ENCODE measurements around the gene SERPINA1.
"Not testable (repeated sequence)": the region's sequence is repeated elsewhere in the genome, so short reads cannot be mapped to it uniquely, and the experiment has no call there.

The SERPINA1 gene

DNA sequence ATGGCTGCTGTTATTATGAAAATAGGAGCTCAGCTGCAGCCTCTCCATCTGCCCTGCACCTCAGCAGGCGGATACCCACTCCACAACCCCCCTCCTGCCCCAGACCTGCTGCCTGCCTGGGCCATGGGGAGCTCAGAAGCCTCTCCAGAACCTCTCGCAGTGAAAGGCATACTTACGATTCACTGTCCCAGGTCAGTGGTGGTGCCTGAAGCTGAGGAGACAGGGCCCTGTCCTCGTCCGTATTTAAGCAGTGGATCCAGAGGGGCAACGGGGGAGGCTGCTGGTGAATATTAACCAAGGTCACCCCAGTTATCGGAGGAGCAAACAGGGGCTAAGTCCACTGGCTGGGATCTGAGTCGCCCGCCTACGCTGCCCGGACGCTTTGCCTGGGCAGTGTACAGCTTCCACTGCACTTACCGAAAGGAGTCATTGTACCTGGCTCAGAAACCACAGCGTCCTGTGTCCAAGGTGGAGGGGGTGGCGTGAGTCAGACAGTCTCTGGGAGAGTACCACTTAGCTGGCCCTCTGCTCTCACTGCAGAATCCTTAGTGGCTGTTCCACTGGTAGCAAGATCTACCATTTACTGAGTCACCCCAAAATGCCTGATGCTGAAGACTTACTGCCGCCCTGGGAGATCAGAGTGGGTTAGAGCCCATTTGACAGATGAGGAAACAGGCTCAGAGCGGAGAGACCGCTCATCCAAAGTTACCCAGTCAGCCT, at the start of gene SERPINA1:
TSS of gene SERPINA1 (minus strand) at position 219 of the 720 bp plus-strand sequence. CDS start 5,365 bp downstream, outside the sequence.
- DNase-seq (ENCODE audit: low spot score), result no peak

DNA sequence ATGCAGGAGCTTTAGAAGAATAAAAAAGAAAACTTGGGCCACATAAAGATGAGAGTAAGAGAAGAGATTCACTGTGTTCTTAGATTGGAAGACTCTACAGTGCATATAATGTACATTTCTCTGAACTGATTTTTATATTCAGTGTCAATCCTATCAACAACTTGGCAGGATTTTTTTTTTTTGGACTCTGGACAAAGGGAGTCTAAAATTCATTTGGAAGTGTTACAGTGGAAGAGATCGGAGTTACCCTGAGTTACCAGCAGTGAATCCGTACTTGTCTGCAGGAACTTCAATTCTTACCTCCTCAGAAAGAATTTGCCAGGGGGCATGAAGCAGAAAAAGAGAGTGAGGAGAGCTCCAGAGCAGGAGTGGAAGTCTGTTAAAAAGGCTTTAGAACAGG, 40.2 kb upstream of the SERPINA1 start:
- DNase-seq (ENCODE audit: low spot score), result no peak

DNA sequence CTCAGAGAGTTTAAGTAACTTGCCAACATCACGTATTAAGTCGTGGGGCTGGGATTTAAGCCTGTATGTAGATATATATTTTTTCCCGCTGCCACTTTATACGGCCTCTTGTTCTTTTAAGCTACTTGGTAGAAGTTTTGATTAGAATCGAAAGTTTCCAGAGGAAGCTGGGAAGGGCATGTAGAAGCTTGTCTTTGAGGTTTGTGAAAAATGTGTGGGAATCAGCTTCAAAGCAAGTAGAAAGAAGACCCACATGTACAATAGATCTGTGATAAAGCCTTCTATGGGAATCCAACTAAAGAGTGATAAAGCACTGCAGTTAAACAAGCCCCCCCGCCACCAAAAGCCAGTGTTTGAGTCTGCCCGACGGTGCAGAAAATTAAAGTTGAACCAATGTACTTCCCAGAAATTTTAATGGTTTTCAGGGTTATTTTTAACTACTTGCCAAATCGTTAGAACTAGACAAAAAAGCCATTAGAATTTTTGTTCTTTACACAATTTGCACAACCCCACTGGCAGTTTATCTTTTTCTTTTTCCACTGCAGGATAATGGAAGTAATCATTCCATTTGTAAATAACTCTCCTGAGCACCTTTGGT, 38.7 kb upstream of the SERPINA1 start:
- DNase-seq (ENCODE audit: low spot score), result no peak

DNA sequence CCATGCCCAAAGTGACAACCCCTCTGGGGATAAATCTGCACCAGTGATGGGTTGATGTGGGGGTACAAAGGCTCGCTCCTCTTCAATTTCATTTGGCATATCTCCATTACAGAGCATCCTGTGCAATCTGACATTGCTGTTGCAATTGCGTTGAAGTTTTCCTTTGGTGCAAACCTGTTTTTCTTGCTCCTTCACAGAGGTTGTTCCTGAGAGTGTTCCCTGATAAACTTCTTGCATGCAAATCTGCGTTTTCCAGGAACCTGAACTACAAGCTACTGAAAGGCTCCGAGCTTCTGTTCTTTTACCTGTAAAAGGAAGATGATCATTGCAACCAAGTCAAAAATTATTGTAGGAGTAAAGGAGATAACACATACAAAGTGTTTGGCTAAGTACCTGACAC, 38.1 kb upstream of the SERPINA1 start:
- DNase-seq (ENCODE audit: low spot score), result no peak

DNA sequence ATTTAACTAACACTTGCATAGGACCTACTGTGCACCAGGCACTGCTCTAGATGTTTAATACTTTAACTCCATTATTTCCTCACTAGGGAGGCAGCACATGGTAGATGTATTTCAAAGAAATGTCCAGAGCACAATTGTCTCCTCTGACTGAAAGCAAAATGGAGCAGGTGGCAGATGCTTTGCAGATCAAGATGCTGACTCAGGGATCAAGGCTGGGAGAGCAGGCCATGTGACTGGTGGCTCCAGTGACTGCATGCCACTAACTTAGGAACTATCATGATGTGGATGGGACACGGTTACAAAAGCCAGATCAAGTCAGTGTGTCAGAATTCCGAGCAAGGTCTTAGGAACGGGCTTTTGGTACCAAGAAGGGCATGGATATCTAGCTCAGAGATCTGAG, 36.0 kb upstream of the SERPINA1 start:
- no peak for DNase-seq (ENCODE audit: low spot score)

DNA sequence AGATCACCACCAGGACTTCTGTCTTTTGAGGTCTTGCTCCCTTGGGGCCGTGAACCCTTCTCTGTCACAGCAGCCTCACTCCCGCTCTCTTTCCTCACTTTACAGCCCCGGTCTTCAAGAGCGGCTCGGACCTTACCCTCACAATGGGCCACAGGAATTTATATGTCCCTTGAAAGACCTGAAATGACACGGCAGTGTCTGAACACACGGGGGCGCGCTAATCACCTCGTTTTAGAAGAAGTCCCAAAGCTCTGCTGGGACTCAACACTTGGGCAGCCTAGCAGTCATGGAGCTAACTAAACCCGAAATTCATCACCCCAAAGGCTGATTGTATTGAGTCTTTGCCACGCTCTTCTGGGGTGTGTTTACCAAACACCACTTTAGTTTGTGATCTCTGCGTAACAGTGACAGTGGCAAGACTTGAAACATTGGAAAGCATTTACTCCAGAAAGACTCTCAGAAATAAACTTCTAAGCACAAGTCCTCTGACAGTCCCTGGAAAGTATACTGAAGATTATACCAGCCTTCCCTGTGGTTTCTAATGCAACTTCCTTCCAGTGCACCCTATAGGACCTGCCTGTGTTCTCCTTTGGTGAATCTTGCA, 35.2 kb upstream of the SERPINA1 start:
- DNase-seq (ENCODE audit: low spot score), result peak; percentile 73

DNA sequence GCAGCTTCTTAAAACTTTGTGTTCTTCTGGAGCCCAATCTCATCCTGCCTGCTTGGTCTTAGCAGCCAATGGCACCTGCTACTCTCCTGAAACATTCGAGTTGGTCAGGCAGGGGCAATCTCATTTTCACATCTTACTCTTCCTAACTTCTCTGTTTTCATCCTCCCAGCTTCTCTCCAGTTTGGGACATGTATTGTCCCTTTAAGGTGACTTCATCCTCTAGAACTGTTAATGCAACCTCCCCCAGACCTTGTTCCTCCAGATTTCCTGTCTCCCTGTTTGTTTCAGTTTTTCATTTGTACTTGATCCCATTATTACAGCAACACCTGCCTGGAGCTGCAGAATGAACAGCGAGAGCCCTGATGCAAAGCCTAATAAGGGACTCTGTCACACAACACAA, 32.9 kb upstream of the SERPINA1 start:
- DNase-seq (ENCODE audit: low spot score), result no peak

DNA sequence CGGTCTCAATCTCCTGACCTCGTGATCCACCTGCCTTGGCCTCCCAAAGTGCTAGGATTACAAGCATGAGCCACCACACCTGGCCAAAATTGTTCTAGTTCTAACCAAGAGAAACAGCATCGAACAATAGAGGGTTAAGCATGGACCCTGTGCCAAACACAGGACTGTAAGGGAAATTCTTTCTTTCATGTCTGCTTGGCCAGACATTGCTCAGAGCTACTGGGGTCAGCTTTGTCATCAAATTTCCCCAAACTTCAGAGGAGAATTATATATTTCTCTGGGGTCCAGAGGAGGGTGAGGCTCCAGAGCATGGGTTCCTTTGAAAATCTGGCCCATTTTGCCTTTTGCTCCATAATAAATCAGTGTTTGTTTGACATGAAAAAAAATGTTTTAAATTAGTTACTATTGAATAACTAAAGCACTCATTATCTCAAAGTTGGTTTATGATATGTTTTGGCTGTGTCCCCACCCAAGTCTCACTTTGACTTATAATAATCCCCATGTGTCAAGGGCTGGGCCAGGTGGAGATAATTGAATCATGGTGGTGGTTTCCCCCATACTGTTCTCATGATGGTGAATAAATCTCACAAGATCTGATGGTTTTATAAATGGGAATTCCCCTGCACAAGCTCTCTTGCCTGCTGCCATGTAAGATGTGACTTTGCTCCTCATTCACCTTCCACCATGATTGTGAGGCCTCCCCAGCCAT, 29.2 kb upstream of the SERPINA1 start:
- DNase-seq (ENCODE audit: low spot score), result not testable (repeated sequence)

DNA sequence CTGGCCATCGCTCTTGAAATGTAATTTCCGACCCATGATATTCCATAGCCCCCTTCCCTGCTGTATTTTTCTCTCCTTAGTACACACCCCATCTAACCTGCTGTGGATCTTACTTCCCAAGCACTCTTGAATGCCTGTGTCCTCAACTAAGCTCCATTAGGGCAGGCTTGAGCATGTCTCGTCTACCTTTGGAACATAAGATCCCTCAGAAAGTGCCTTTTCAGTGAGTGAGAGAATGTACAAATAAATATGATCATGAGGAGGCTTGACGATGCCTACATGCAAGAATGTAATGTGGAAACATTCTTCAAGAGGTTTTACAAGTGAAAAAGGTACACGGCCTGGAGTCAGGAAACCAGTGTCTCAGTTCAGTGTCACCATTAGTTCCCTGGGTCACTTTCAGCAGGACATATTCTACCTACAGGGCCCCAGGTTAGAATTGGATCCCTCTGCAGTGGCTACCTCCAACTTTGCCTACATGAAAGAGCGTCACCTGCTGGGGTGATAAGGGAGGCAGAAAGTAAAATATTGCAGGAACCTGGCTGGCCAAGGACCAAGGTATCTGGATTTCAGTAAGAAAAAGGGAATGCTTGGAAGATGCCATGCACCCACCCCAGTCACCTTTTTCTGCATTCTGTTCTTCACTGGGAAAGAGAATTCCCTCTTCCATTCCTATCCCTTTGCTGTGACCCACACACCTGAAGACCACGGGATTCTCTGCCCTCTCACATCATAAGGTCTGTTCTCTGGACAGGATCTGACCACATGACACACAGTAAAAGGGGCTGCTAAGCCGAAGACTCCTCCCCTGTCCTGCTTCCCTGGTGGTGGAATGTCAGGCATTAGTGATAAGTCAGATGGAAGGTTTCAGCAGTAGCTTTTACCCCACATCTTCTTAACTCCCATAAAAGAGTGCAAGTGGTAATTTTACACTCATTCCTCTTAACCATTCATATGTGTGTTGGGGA, 24.6 kb upstream of the SERPINA1 start:
- no peak for DNase-seq (ENCODE audit: low spot score)

DNA sequence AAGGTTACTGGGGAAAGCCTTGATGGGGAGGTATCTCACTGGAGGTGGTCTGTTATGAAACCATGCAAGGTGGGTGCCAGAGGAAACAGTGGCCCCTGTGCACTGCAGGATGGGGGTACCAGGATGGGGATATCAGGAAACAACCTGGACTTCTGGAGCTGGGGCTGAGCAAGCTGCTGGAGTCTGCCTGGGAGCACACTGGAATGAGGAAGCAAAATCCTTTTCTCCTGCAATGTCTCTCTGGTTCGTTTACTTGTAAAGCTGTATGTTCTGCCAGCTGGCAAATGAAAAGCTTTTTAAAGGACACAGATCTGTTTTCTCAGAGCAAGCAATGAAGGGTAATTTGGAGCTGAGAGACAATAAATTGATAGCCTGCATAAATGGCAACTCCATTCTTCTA, 23.2 kb upstream of the SERPINA1 start:
- no peak for DNase-seq (ENCODE audit: low spot score)

DNA sequence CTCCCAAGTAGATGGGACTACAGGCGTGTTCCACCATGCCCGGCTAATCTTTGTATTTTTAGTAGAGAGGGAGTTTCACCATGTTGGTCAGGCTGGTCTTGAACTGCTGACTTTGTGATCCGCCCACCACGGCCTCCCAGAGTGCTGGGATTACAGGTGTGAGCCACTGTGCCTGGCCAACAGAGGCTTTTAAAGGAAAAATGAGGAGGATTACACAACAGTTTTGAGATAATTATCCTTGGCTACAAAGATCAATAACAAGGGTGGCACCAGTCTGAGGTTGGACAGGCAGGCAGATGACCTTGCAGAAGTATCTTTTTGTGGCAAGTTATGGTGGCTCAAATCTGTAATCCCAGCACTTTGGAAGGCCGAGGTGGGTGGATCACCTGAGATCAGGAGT, 21.0 kb upstream of the SERPINA1 start:
- DNase-seq (ENCODE audit: low spot score), result not testable (repeated sequence)

DNA sequence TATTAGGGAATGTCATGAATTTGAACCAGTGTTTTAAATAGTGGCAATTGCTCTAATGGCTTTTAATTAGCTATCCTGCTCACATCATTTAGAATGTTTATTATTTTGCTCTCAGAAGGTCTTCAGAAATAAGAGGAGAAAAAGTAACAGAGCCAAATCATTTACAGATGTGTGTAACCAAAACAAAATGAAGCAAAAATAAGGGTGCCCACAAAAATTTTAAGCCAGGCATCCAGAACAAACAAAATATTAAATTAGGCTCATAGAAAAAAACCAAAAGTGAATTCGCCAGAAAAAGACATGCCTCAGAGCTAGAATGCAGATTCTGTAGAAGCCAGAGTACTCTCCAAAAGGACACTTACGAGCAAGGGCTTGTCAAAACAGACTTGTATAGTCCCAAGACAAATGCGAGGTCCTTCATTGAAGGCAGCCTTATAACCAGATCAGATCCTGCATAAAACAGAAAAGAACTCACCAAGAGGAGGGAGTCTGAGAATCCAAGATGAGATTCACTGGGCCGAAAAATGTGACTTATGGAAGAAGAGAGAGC, 20.2 kb upstream of the SERPINA1 start:
- no peak for DNase-seq (ENCODE audit: low spot score)

DNA sequence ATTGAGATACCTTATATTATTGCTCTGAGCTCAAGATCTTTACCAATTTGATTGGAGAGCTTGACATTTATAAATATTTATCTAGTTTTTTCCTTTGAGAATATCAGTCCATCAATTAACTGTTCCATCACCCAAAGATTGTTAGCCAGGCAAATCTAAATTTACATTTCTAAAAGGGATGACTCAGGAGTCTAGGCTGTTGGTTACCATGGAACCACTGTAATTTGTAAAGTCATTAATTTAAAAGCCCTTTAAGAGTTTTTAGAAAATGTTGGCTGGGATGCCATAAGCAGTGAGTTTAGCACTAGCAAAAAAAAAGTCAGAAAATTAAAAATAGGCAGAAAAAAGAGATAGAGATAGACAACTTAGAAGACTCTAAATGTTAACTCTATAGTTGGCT, 19.5 kb upstream of the SERPINA1 start:
- DNase-seq (ENCODE audit: low spot score), result no peak

DNA sequence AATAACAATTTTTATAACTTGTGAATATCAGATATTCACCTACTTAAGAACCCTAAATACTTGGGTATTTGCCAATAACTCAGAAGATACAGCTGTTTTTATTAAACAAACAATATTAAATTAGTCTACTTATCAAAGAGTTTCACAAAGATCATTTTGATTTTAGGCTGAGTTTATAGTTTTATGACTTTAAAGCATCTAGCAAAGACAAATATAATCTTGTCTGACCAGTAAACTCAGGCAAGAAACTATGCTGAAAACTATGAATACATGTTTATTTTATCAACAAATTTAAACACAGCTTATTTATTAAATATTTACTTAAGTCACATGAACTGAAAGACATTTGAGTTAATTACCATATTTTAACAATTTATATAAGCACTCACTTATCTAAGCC, 18.5 kb upstream of the SERPINA1 start:
- no peak for DNase-seq (ENCODE audit: low spot score)

DNA sequence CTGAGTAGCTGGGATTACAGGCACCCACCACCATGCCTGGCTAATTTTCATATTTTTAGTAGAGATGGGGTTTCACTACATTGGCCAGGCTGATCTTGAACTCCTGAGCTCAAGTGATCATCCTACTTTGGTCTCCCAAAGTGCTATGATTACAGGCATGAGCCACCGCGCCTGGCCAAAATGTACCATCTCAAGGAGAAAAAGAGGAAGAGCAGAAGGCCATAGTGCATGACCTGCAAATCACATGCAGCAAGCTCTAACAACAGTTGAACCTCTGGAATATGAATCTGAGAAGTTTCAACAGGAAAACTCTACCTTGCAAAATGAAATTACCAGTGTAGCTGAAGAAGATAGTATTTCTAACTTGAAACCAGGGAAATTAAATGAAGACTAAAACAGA, 17.1 kb upstream of the SERPINA1 start:
- DNase-seq (ENCODE audit: low spot score), result no peak

DNA sequence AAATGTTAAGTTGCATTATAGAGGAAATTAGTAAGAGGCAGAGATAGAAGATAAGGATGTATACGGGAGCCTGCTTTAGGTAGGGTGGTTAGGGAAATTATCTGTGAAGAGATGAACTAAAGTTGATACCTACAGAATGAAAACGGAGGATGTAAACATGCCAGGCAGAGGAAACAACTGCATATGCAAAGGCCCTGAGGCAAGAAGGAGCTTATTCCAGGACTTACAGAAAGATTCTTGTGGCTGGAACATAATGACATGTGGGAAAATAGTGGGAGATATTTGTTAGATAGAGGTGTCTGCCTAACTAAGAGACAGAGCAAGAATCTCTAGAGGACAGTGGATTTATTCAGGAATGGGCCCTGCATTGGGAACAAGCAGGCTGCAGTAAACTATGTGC, 16.2 kb upstream of the SERPINA1 start:
- DNase-seq (ENCODE audit: low spot score), result no peak

DNA sequence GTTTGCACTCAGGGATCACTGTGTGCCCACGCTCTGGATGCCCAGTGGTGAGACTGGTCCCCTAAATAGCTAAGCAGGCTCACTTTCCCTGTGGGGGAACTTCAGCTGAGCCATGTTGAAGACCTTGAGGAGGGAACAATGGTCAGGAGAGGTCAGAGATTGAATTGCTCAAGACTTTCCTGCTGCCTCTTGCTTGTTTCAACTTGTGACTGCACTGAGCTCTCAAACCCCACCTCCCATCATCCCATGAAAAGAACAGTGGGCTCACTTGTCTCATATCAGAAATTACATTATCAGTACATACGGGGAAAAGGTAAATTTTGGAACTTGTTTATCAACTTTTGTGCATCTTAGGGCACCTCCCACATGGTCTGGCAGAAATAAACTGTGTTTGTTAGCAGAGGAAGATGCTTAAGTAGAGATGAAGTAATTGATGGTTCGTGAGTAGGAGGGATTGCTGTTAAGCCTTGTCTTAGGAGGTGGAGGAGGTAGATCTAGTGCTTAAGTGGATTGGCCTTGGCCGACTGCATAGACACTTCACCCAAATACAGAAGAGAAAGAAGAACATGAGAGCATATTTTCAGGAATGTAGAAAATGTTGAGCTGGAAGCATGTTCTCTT, 15.0 kb upstream of the SERPINA1 start:
- DNase-seq (ENCODE audit: low spot score), result no peak

DNA sequence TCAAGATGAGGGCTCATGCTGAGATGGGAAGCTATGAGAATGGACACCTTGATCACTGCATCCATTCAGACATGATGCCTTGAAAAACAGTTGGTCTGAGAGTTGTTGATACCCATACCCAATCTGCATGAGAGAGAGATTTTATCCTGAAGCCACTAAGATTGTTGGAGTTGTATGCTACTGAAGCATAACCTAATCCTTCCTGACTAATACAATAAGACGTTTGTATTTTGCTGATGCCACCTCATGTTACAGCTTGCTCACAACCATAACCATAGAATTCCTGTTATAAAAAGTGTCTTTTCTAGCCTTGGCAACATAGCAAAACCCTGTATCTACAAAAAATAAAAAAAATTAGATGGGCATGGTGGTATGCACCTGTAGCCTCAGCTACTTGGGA, 12.7 kb upstream of the SERPINA1 start:
- no peak for DNase-seq (ENCODE audit: low spot score)

DNA sequence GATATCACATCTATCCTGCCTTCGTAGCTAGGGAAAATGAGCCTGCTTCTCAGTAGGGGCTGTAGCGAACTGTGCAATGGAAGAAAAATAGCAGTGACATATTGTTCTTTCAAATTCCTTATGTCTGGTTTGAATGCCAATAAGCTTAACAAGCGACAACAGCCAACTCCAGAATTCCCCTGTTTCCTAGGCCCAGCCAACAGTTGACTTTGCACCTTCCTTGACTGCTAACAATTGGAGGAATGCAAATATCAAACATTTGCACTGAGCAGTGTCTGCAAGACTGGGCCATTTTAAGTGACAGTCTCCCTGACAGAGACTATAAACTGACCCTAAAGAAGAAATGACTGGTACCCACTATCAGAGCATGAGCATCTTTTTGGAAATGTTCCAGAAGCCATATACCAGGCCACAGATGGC, 12.0 kb upstream of the SERPINA1 start:
- no peak for DNase-seq (ENCODE audit: low spot score)

DNA sequence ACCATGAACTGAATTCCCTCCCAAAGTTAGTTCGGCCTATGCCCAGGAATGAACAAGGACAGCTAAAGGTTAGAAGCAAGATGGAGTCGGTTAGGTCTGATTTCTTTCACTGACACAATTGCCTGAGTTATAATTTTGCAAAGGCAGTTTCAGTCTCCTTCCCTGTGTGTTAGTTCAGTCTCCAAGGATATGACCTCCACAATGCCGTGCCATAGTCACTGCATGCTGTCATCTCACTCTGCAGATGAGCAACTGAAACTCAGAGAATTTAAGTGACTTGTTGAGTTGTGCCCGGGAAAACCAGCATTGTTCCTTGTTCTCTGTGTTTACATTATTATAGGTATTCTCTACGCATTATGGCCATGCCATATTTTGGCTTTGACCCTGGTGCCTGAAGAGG, 10.1 kb upstream of the SERPINA1 start:
- DNase-seq (ENCODE audit: low spot score), result no peak

DNA sequence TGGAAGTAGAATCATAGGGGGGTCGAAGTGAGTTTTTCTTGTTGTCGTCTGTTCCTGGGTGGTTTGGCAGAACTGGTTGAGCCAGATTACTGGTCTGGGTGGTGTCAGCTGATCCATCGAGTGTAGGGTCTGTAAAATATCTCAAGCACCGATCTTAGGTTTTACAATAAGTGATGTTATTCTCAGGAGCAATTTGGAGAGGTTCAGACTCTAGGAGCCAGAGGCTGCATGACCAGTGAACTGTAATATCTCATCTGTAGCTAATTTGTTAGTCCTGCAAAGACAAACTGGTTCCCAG, 9.7 kb upstream of the SERPINA1 start:
- no peak for DNase-seq (ENCODE audit: low spot score)

All from GM03348 (cell line).